A549 (cell line): ENCODE data around the gene RAB3IP. TPM values are rescaled to one million over a fixed set of nuclear protein-coding genes. Genes with fewer than 3 reads are reported as not detected.

Experiments
- ATAC-seq, 2 experiments: fragments of 200-7000 bp in 1 of 2; fragments of >200 bp in 1 of 2; cut with Nextera tagmentation in 1 of 2; cut with Tn5 transposase in 1 of 2; 3 replicates each; pipeline versions ENCODE4 v1.8.0 to v1.9.1; 2018 to 2020; ENCODE audit warnings: mild to moderate bottlenecking in 1 of 2, moderate library complexity in 1 of 2
- CTCF ChIA-PET: fragments of 300-600 bp; sonication (Branson Sonifier 250); formaldehyde crosslinking; extraction: SDS; loops from one replicate; lab custom pipeline; 2021; ENCODE audit warnings: antibody characterized with exemption, inconsistent platforms; lab: Yijun Ruan, JAX
- POLR2A ChIA-PET: fragments of 350-600 bp; formaldehyde crosslinking; extraction: SDS; loops from one replicate; lab custom pipeline; 2021; ENCODE audit warnings: antibody characterized with exemption, inconsistent platforms; lab: Yijun Ruan, JAX
- DNase-seq, 2 experiments: peaks; one replicate each; pipeline versions ENCODE4 v3.0.0 to v3.0.0-alpha.2; 2011 to 2016; ENCODE audit warnings: low read depth in 1 of 2, low spot score in 1 of 2
- FAIRE-seq: peaks from 2 replicates; lab custom pipeline; 2011; peaks lifted over from hg19 to GRCh38; lab: Jason Lieb, UNC
- H3K27ac ChIP-seq, 2 experiments: fragments of >200 bp; sonication (Bioruptor Twin); formaldehyde crosslinking; 3 replicates each; pipeline ENCODE4 v1.5.1; 2016 to 2017
- H3K4me1 ChIP-seq: fragments of >200 bp; sonication (Bioruptor Twin); formaldehyde crosslinking; 3 replicates; pipeline ENCODE4 v1.6.1; 2016
- H3K4me2 ChIP-seq: fragments of >200 bp; sonication (Bioruptor Twin); formaldehyde crosslinking; 3 replicates; pipeline ENCODE4 v1.6.1; 2016
- H3K4me3 ChIP-seq: fragments of >200 bp; sonication (Bioruptor Twin); formaldehyde crosslinking; 3 replicates; pipeline ENCODE4 v1.5.1; 2016
- H3K9me3 ChIP-seq: fragments of >200 bp; sonication (Bioruptor Twin); formaldehyde crosslinking; 3 replicates; pipeline ENCODE4 v1.6.1; 2016
- CBX2 ChIP-seq: fragments of 200-600 bp; sonication (generic); IDR thresholded peaks from 2 replicates; pipeline ENCODE4 v1.6.1; 2016; ENCODE audit warnings: low read depth, mild to moderate bottlenecking, borderline replicate concordance
- CBX8 ChIP-seq: fragments of 200-600 bp; sonication (generic); IDR thresholded peaks from 2 replicates; pipeline ENCODE4 v1.6.1; 2016
- CEBPB ChIP-seq, 2 experiments: fragments of >200 bp in 1 of 2; sonication (Bioruptor Twin) in 1 of 2; formaldehyde crosslinking in 1 of 2; IDR thresholded peaks; 2 replicates each; pipeline ENCODE4 v1.6.1; 2012 to 2016
- CHD2 ChIP-seq: fragments of 150-350 bp; IDR thresholded peaks from 2 replicates; pipeline ENCODE4 v1.6.1; 2014; ENCODE audit warnings: low read length; ENCODE audit not compliant: partially characterized antibody
- FOSL2 ChIP-seq, 2 experiments: fragments of 450-650 bp in 1 of 2; fragments of >200 bp in 1 of 2; sonication (Bioruptor Twin) in 1 of 2; formaldehyde crosslinking; IDR thresholded peaks; 2 replicates each; pipeline versions ENCODE4 v1.5.0 to v1.6.1; 2016 to 2020; ENCODE audit warnings: mild to moderate bottlenecking in 1 of 2, moderate library complexity in 1 of 2
- HEYL ChIP-seq: fragments of 250-450 bp; sonication (Bioruptor Pico); IDR thresholded peaks from 2 replicates; pipeline ENCODE4 v1.8.0; 2021; ENCODE audit warnings: mild to moderate bottlenecking, moderate library complexity
- KDM5A ChIP-seq: fragments of 200-600 bp; sonication (generic); IDR thresholded peaks from 2 replicates; pipeline ENCODE4 v1.6.1; 2016; ENCODE audit warnings: antibody characterized with exemption, mild to moderate bottlenecking
- MAZ ChIP-seq: fragments of 150-350 bp; IDR thresholded peaks from 2 replicates; pipeline ENCODE4 v1.6.1; 2014; ENCODE audit warnings: antibody characterized with exemption, low read depth, low read length, borderline replicate concordance
- MYC ChIP-seq: IDR thresholded peaks from 2 replicates; pipeline ENCODE4 v1.6.1; 2012; ENCODE audit warnings: mild to moderate bottlenecking, inconsistent platforms, low read length, improper control_type of control experiment, borderline replicate concordance
- NPAS2 ChIP-seq: fragments of 250-450 bp; sonication (Bioruptor Pico); IDR thresholded peaks from 2 replicates; pipeline ENCODE4 v1.8.0; 2022; ENCODE audit warnings: mild to moderate bottlenecking, moderate library complexity, borderline replicate concordance
- PHF8 ChIP-seq: fragments of 200-600 bp; sonication (generic); IDR thresholded peaks from 2 replicates; pipeline ENCODE4 v1.6.1; 2016; ENCODE audit warnings: low read depth, mild to moderate bottlenecking, antibody characterized with exemption, moderate library complexity, borderline replicate concordance
- POLR2A ChIP-seq: IDR thresholded peaks from 2 replicates; pipeline ENCODE4 v1.6.1; 2012; ENCODE audit warnings: mild to moderate bottlenecking, low read length
- POLR2AphosphoS2 ChIP-seq: conservative IDR thresholded peaks from 2 replicates; pipeline ENCODE4 v1.6.1; 2012; ENCODE audit warnings: low read length, improper control_type of control experiment, inconsistent platforms
- RARB ChIP-seq: fragments of 250-450 bp; sonication (Bioruptor Pico); IDR thresholded peaks from 2 replicates; pipeline ENCODE4 v1.8.0; 2021; ENCODE audit warnings: mild to moderate bottlenecking, moderate library complexity
- RFX5 ChIP-seq: fragments of 450-650 bp; IDR thresholded peaks from 2 replicates; pipeline ENCODE4 v1.7.1; 2014; ENCODE audit warnings: antibody characterized with exemption, mild to moderate bottlenecking, moderate library complexity
- TP53 ChIP-seq: fragments of 250-450 bp; sonication (Bioruptor Pico); IDR thresholded peaks from 2 replicates; pipeline ENCODE4 v1.5.0; 2021; ENCODE audit warnings: mild to moderate bottlenecking, moderate library complexity
- ZFP36 ChIP-seq: fragments of 450-650 bp; IDR thresholded peaks from 2 replicates; pipeline ENCODE4 v1.6.1; 2014; ENCODE audit warnings: borderline replicate concordance; ENCODE audit not compliant: partially characterized antibody
- ZSCAN20 ChIP-seq: fragments of 250-450 bp; sonication (Bioruptor Pico); IDR thresholded peaks from 2 replicates; pipeline ENCODE4 v1.8.0; 2022; ENCODE audit warnings: mild to moderate bottlenecking, moderate library complexity
- WGBS: methylation state at CpG from one replicate; pipeline ENCODE4 v1.1.6; 2017; ENCODE audit errors: missing lambda C conversion rate; 5-methylcytosine and 5-hydroxymethylcytosine counted together
- polyA plus RNA-seq, 4 experiments: library from polyadenylated mRNA; depleted of rRNA in 3 of 4; stranded (reverse); fragments of >200 nt; fragmentation: RNase III in 1 of 4; extraction: RNeasy Plus Mini Kit Qiagen cat#74134 plus additional on column Dnase treatment in 1 of 4; gene quantifications; 2 replicates in 3 of 4; 3 replicates in 1 of 4; pipeline ENCODE4 v1.2.3, GENCODE V29; 2011 to 2017
- TF ChIP-seq, protein P1 (sequence below): fragments of >200 bp; sonication (Bioruptor Twin); formaldehyde crosslinking; IDR thresholded peaks from 2 replicates; pipeline ENCODE4 v1.6.1; 2016
- TF ChIP-seq, protein P2 (sequence below): fragments of 150-350 bp; IDR thresholded peaks from 2 replicates; pipeline ENCODE4 v1.6.1; 2014; ENCODE audit warnings: low read depth, mild to moderate bottlenecking, low read length
- TF ChIP-seq, protein P3 (sequence below): IDR thresholded peaks from 2 replicates; pipeline ENCODE4 v1.6.1; 2012; ENCODE audit warnings: low read depth, borderline replicate concordance
- TF ChIP-seq, protein P4 (sequence below): fragments of 450-650 bp; IDR thresholded peaks from 2 replicates; pipeline ENCODE4 v1.6.1; 2014; ENCODE audit warnings: antibody characterized with exemption

The RAB3IP gene
- polyA plus RNA-seq, 2 of the 4 experiments (the other 2 are of a cell fraction), result 12.1 to 46.4 TPM

DNA sequence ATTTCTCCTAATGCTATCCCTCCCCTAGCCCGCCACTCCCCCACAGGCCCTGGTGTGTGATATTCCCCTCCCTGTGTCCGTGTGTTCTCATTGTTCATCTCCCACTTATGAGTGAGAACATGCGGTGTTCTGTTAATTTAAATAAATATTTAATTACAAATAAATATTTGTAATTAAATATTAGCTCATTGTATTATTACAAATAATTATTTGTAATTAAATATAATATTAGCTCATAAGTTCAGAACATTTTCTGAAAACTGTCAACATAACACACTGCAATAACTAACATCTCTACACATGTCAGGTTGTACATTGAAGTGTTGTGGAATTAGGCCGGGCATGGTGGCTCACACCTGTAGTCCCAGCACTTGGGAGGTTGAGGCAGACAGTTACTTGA, 5.4 kb downstream of the RAB3IP start:
- FAIRE-seq (no peak), DNase-seq (no peak)
- POLR2A ChIA-PET, result no interaction called here
- no peak for TF ChIP-seq CBX2
- no peak for TF ChIP-seq NPAS2 (CRISPR knock-in tag)
- no peak for TF ChIP-seq CHD2
- TF ChIP-seq FOSL2 (IDR thresholded peaks at IDR 0.05), result no peak
- TF ChIP-seq FOSL2 (CRISPR knock-in tag; IDR thresholded peaks at IDR 0.05), result no peak
- TF ChIP-seq MAZ, result no peak
- TF ChIP-seq, protein P1, sequence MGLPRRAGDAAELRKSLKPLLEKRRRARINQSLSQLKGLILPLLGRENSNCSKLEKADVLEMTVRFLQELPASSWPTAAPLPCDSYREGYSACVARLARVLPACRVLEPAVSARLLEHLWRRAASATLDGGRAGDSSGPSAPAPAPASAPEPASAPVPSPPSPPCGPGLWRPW, result no peak
- TF ChIP-seq ZFP36, result no peak
- TF ChIP-seq, all 56 proteins: peak for 0
- H3K4me1 ChIP-seq, result peaks cover 8% of the 10 kb centered on the region
- CTCF ChIA-PET, result interaction anchor here (1.2 kb wide), 1 partner anchor 90 kb away, joined by 3 read pairs; no protein-coding TSS in a partner anchor
- H3K4me2 ChIP-seq, result no peak overlapping the region
- no peak overlapping the region for H3K27ac ChIP-seq
- no peak for ATAC-seq
- H3K4me3 ChIP-seq, result no peak overlapping the region
- WGBS, result 95% methylated on average over 4 of the region's 4 CpGs
- H3K9me3 ChIP-seq, result no peaks in the 10 kb centered on the region

DNA sequence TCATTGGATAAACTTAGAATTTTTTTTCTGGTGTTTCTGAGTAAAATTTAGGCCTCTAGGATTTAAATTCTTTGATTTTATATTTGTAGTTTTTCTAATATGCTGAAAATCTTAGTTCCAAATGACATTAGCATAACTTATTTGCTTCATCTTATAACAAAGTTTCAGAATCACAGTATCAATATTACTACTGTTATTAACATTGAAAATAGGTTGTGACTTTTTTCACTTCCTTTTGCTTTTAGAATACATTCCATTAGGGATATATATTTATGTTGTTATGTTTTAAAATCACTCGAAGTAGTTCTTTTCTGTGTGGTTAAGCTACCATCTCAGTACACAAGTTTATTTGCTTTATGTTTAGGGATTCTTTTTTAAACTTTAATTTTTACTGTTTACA, 12.8 kb downstream of the RAB3IP start:
- H3K27ac ChIP-seq, result no peak overlapping the region
- no peak for TF ChIP-seq ZSCAN20 (CRISPR knock-in tag)
- no peak for TF ChIP-seq PHF8
- no peak for TF ChIP-seq POLR2A
- no peak for TF ChIP-seq CBX8
- TF ChIP-seq, protein P2, sequence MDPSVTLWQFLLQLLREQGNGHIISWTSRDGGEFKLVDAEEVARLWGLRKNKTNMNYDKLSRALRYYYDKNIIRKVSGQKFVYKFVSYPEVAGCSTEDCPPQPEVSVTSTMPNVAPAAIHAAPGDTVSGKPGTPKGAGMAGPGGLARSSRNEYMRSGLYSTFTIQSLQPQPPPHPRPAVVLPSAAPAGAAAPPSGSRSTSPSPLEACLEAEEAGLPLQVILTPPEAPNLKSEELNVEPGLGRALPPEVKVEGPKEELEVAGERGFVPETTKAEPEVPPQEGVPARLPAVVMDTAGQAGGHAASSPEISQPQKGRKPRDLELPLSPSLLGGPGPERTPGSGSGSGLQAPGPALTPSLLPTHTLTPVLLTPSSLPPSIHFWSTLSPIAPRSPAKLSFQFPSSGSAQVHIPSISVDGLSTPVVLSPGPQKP, result no peak
- TF ChIP-seq POLR2AphosphoS2, result no peak
- no peak for TF ChIP-seq RARB (CRISPR knock-in tag)
- TF ChIP-seq, protein P3, sequence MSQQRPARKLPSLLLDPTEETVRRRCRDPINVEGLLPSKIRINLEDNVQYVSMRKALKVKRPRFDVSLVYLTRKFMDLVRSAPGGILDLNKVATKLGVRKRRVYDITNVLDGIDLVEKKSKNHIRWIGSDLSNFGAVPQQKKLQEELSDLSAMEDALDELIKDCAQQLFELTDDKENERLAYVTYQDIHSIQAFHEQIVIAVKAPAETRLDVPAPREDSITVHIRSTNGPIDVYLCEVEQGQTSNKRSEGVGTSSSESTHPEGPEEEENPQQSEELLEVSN, result no peak
- no peak for TF ChIP-seq KDM5A
- TF ChIP-seq, protein P1, result no peak
- TF ChIP-seq, protein P4, sequence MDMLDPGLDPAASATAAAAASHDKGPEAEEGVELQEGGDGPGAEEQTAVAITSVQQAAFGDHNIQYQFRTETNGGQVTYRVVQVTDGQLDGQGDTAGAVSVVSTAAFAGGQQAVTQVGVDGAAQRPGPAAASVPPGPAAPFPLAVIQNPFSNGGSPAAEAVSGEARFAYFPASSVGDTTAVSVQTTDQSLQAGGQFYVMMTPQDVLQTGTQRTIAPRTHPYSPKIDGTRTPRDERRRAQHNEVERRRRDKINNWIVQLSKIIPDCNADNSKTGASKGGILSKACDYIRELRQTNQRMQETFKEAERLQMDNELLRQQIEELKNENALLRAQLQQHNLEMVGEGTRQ, result no peak
- TF ChIP-seq RFX5, result no peak
- no peak for TF ChIP-seq TP53 (CRISPR knock-in tag)
- TF ChIP-seq CHD2, result no peak
- no peak for TF ChIP-seq MYC
- no peak for TF ChIP-seq CEBPB (IDR thresholded peaks at IDR 0.05)
- TF ChIP-seq HEYL (CRISPR knock-in tag), result no peak
- TF ChIP-seq, all 56 proteins: peak for 0
- FAIRE-seq, result no peak
- ChIA-PET POLR2A (no interaction called here), CTCF (interaction anchor here (0.8 kb wide), 1 partner anchor 9 kb away, joined by 5 read pairs; no protein-coding TSS in a partner anchor)
- Histone ChIP-seq H3K4me2 (no peak overlapping the region), H3K9me3 (no peaks in the 10 kb centered on the region), H3K4me3 (no peak overlapping the region), H3K4me1 (no peaks in the 10 kb centered on the region)
- DNase-seq, result no peak
- ATAC-seq, result no peak
- 62% methylated on average over 1 of the region's 1 CpG for WGBS
